ENCODE results near the gene SLC7A10. TPM values are rescaled to one million over a fixed set of nuclear protein-coding genes. Genes with fewer than 3 reads are reported as not detected.

The SLC7A10 gene
- total and polyA plus RNA-seq, 4 donors, result 0.63 TPM; not detected in 3

- no peaks in the 10 kb centered on the region for H3K4me1 ChIP-seq (ENCODE audit: control insufficient read depth in 1 of 2, insufficient read depth in 2 of 2, low read length in 2 of 2)
- peak in 1 of 2 donors; percentile 64 for DNase-seq
- WGBS, 2 donors, result 90 to 91% methylated on average over 29 to 32 of the region's 32 CpGs
- no peak overlapping the region for H3K4me3 ChIP-seq (ENCODE audit: low read length in 2 of 2)
- no peaks in the 10 kb centered on the region for H3K27me3 ChIP-seq (ENCODE audit: control insufficient read depth in 1 of 2, insufficient read depth in 2 of 2, low read length in 1 of 2)
- no peak for ATAC-seq (ENCODE audit: low FRiP score)
- intact Hi-C loops (cut with DNase I), result no loop called here
- H3K27ac ChIP-seq (ENCODE audit: low read depth in 1 of 2, low read length in 2 of 2), result no peak overlapping the region
- H3K9me3 ChIP-seq (ENCODE audit: control insufficient read depth, low read length), result no peaks in the 10 kb centered on the region
- peaks cover 0 to 2% of the 10 kb centered on the region in 2 donors for H3K36me3 ChIP-seq (ENCODE audit: control insufficient read depth in 1 of 2, insufficient read depth in 2 of 2, low read length in 1 of 2)
These were observed 21.3 kb downstream of the SLC7A10 start for GRCh38 chr19:33204136-33204973.

- H3K4me3 ChIP-seq (ENCODE audit: low read length in 2 of 2), result no peak overlapping the region
- ATAC-seq (ENCODE audit: low FRiP score) (no peak), DNase-seq (peak in 1 of 2 donors; percentile 70)
- H3K36me3 ChIP-seq (ENCODE audit: control insufficient read depth in 1 of 2, insufficient read depth in 2 of 2, low read length in 1 of 2), result peaks cover 0 to 2% of the 10 kb centered on the region in 2 donors
- H3K27ac ChIP-seq (ENCODE audit: low read depth in 1 of 2, low read length in 2 of 2), result no peak overlapping the region
- WGBS, 2 donors, result 66 to 71% methylated on average over 6 of the region's 6 CpGs
- no peaks in the 10 kb centered on the region for H3K4me1 ChIP-seq (ENCODE audit: control insufficient read depth in 1 of 2, insufficient read depth in 2 of 2, low read length in 2 of 2)
- no peaks in the 10 kb centered on the region for H3K9me3 ChIP-seq (ENCODE audit: control insufficient read depth, low read length)
- intact Hi-C loops (cut with DNase I), result no loop called here
- no peaks in the 10 kb centered on the region for H3K27me3 ChIP-seq (ENCODE audit: control insufficient read depth in 1 of 2, insufficient read depth in 2 of 2, low read length in 1 of 2)
These were observed 22.1 kb downstream of the SLC7A10 start for GRCh38 chr19:33203529-33203928.

GRCh38 chr19:33202546-33203507 is 22.8 kb downstream of the SLC7A10 start:
- no peaks in the 10 kb centered on the region for H3K27me3 ChIP-seq (ENCODE audit: control insufficient read depth in 1 of 2, insufficient read depth in 2 of 2, low read length in 1 of 2)
- intact Hi-C loops (cut with DNase I), result no loop called here
- no peaks in the 10 kb centered on the region for H3K4me1 ChIP-seq (ENCODE audit: control insufficient read depth in 1 of 2, insufficient read depth in 2 of 2, low read length in 2 of 2)
- peaks cover 0 to 2% of the 10 kb centered on the region in 2 donors for H3K36me3 ChIP-seq (ENCODE audit: control insufficient read depth in 1 of 2, insufficient read depth in 2 of 2, low read length in 1 of 2)
- H3K9me3 ChIP-seq (ENCODE audit: control insufficient read depth, low read length), result no peaks in the 10 kb centered on the region
- no peak overlapping the region for H3K27ac ChIP-seq (ENCODE audit: low read depth in 1 of 2, low read length in 2 of 2)
- no peak overlapping the region for H3K4me3 ChIP-seq (ENCODE audit: low read length in 2 of 2)
- 90% methylated on average over 27 of the region's 27 CpGs for WGBS, 2 donors
- ATAC-seq (ENCODE audit: low FRiP score) (no peak), DNase-seq (no peak)

- Histone ChIP-seq H3K4me1 (ENCODE audit: control insufficient read depth in 1 of 2, insufficient read depth in 2 of 2, low read length in 2 of 2) (no peaks in the 10 kb centered on the region), H3K36me3 (ENCODE audit: control insufficient read depth in 1 of 2, insufficient read depth in 2 of 2, low read length in 1 of 2) (peaks cover 0 to 1% of the 10 kb centered on the region in 2 donors), H3K27ac (ENCODE audit: low read depth in 1 of 2, low read length in 2 of 2) (no peak overlapping the region), H3K9me3 (ENCODE audit: control insufficient read depth, low read length) (no peaks in the 10 kb centered on the region), H3K4me3 (ENCODE audit: low read length in 2 of 2) (no peak overlapping the region), H3K27me3 (ENCODE audit: control insufficient read depth in 1 of 2, insufficient read depth in 2 of 2, low read length in 1 of 2) (no peaks in the 10 kb centered on the region)
- DNase-seq (no peak), ATAC-seq (ENCODE audit: low FRiP score) (no peak)
- intact Hi-C loops (cut with DNase I), result no loop called here
- 96 to 98% methylated on average over 15 of the region's 15 CpGs for WGBS, 2 donors
These were observed 23.6 kb downstream of the SLC7A10 start for GRCh38 chr19:33201886-33202545.

- 93 to 96% methylated on average over 6 of the region's 6 CpGs for WGBS, 2 donors
- Histone ChIP-seq H3K36me3 (ENCODE audit: control insufficient read depth in 1 of 2, insufficient read depth in 2 of 2, low read length in 1 of 2) (no peaks in the 10 kb centered on the region), H3K27ac (ENCODE audit: low read depth in 1 of 2, low read length in 2 of 2) (no peak overlapping the region), H3K9me3 (ENCODE audit: control insufficient read depth, low read length) (no peaks in the 10 kb centered on the region), H3K4me1 (ENCODE audit: control insufficient read depth in 1 of 2, insufficient read depth in 2 of 2, low read length in 2 of 2) (no peaks in the 10 kb centered on the region), H3K4me3 (ENCODE audit: low read length in 2 of 2) (no peak overlapping the region), H3K27me3 (ENCODE audit: control insufficient read depth in 1 of 2, insufficient read depth in 2 of 2, low read length in 1 of 2) (no peaks in the 10 kb centered on the region)
- intact Hi-C loops (cut with DNase I), result no loop called here
- ATAC-seq (ENCODE audit: low FRiP score), result no peak
- DNase-seq, result no peak
These were observed 24.2 kb downstream of the SLC7A10 start for GRCh38 chr19:33201473-33201872.

GRCh38 chr19:33199441-33200265 is 26.0 kb downstream of the SLC7A10 start:
- ATAC-seq (ENCODE audit: low FRiP score) (no peak), DNase-seq (no peak)
- WGBS, 2 donors, result 81 to 87% methylated on average over 8 of the region's 8 CpGs
- Histone ChIP-seq H3K4me3 (ENCODE audit: low read length in 2 of 2) (no peak overlapping the region), H3K27ac (ENCODE audit: low read depth in 1 of 2, low read length in 2 of 2) (no peak overlapping the region), H3K4me1 (ENCODE audit: control insufficient read depth in 1 of 2, insufficient read depth in 2 of 2, low read length in 2 of 2) (no peaks in the 10 kb centered on the region), H3K36me3 (ENCODE audit: control insufficient read depth in 1 of 2, insufficient read depth in 2 of 2, low read length in 1 of 2) (no peaks in the 10 kb centered on the region), H3K27me3 (ENCODE audit: control insufficient read depth in 1 of 2, insufficient read depth in 2 of 2, low read length in 1 of 2) (no peaks in the 10 kb centered on the region), H3K9me3 (ENCODE audit: control insufficient read depth, low read length) (no peaks in the 10 kb centered on the region)
- intact Hi-C loops (cut with DNase I), result no loop called here

GRCh38 chr19:33198169-33198568 is 27.5 kb downstream of the SLC7A10 start:
- ATAC-seq (ENCODE audit: low FRiP score) (no peak), DNase-seq (no peak)
- 89 to 94% methylated on average over 7 of the region's 7 CpGs for WGBS, 2 donors
- no peaks in the 10 kb centered on the region for H3K4me1 ChIP-seq (ENCODE audit: control insufficient read depth in 1 of 2, insufficient read depth in 2 of 2, low read length in 2 of 2)
- no peak overlapping the region for H3K27ac ChIP-seq (ENCODE audit: low read depth in 1 of 2, low read length in 2 of 2)
- H3K4me3 ChIP-seq (ENCODE audit: low read length in 2 of 2), result no peak overlapping the region
- no peaks in the 10 kb centered on the region for H3K27me3 ChIP-seq (ENCODE audit: control insufficient read depth in 1 of 2, insufficient read depth in 2 of 2, low read length in 1 of 2)
- intact Hi-C loops (cut with DNase I), result no loop called here
- no peaks in the 10 kb centered on the region for H3K9me3 ChIP-seq (ENCODE audit: control insufficient read depth, low read length)
- H3K36me3 ChIP-seq (ENCODE audit: control insufficient read depth in 1 of 2, insufficient read depth in 2 of 2, low read length in 1 of 2), result no peaks in the 10 kb centered on the region

GRCh38 chr19:33197591-33198000 is 28.1 kb downstream of the SLC7A10 start:
- H3K4me3 ChIP-seq (ENCODE audit: low read length in 2 of 2), result no peak overlapping the region
- ATAC-seq (ENCODE audit: low FRiP score) (no peak), DNase-seq (no peak)
- intact Hi-C loops (cut with DNase I), result no loop called here
- no peaks in the 10 kb centered on the region for H3K9me3 ChIP-seq (ENCODE audit: control insufficient read depth, low read length)
- no peaks in the 10 kb centered on the region for H3K36me3 ChIP-seq (ENCODE audit: control insufficient read depth in 1 of 2, insufficient read depth in 2 of 2, low read length in 1 of 2)
- H3K27ac ChIP-seq (ENCODE audit: low read depth in 1 of 2, low read length in 2 of 2), result no peak overlapping the region
- H3K4me1 ChIP-seq (ENCODE audit: control insufficient read depth in 1 of 2, insufficient read depth in 2 of 2, low read length in 2 of 2), result no peaks in the 10 kb centered on the region
- no peaks in the 10 kb centered on the region for H3K27me3 ChIP-seq (ENCODE audit: control insufficient read depth in 1 of 2, insufficient read depth in 2 of 2, low read length in 1 of 2)
- WGBS, 2 donors, result 93 to 95% methylated on average over 11 of the region's 11 CpGs
